ENCODE data around the gene TM7SF2. TPM values are rescaled to one million over a fixed set of nuclear protein-coding genes. Genes with fewer than 3 reads are reported as not detected.

Gene TM7SF2
- total RNA-seq, 1 experiment from 2014 or later = 74.8 TPM

DNA sequence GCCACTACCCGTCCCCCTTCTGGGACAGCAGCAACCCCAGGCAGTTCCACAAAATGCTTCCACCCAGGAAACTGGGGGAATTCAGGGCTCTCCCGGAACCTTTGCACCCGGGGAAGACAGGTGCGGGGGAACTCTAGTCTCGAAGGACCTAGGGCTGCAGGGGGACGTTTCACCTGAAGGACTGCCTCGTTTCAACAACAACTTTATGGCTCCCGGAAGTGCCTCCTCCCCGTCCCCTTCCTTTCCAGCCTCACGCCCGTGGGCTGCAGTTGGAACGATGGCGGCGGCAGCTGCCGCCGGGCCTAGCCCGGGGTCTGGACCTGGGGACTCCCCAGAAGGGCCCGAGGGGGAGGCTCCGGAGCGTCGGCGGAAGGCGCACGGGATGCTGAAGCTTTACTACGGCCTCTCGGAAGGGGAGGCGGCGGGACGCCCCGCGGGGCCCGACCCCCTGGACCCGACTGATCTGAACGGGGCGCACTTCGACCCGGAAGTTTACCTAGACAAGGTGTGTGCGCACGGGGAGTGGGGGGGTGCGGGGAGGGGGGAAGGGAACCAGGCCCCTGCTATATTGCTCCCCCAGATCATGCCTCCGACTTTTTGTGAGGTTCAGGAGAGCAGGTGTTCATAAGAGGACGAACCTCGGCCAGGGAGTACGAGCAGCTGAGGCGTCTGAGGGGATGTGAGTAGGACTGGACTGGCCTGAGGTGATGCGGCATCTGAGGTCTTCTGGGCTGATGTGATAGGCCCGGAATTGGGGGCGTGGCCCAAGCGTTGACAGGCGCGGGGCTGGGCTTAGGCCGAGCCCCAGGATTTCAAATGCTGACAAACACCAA is 15.5 kb upstream of the TM7SF2 start, which contains the start of gene VPS51:
TSS of gene VPS51 (plus strand) at position 241 of the 833 bp plus-strand sequence. CDS start at position 278, 37 bp downstream.
- Histone ChIP-seq H3K27ac (ENCODE audit: insufficient read length, low read depth, low read length) (no peak within 1 kb of the TSS), H2BK12ac (ENCODE audit: insufficient read length, low read depth, low read length) (no peak within 1 kb of the TSS), H4K8ac (replicated peaks; ENCODE audit: insufficient read length, low read depth, low read length) (peak within 1 kb of the TSS; percentile 74), H2AK5ac (ENCODE audit: insufficient read length, low read length) (no peak within 1 kb of the TSS), H2AFZ (ENCODE audit: low read length) (no peak within 1 kb of the TSS), H3K4ac (ENCODE audit: low read depth, low read length) (no peak within 1 kb of the TSS), H2BK5ac (ENCODE audit: insufficient read length, low read length) (no peak within 1 kb of the TSS), H3K9me3 (ENCODE audit: control insufficient read depth, low read depth, low read length) (no peaks in the 10 kb centered on the region), H3K14ac (ENCODE audit: insufficient read depth, low read length) (peak within 1 kb of the TSS; percentile 17; the same call in 1 of the 2 replicates), H3K23me2 (ENCODE audit: insufficient read length, low read depth, low read length, poor library complexity, severe bottlenecking) (no peaks in the 10 kb centered on the region), H4K91ac (ENCODE audit: insufficient read length, low read depth, low read length) (no peak within 1 kb of the TSS), H3K79me1 (ENCODE audit: insufficient read depth, low read depth, low read length, poor library complexity, severe bottlenecking) (peaks cover 4% of the 10 kb centered on the region), H3K4me1 (ENCODE audit: insufficient read depth, low read length) (no peaks in the 10 kb centered on the region), H3K4me2 (ENCODE audit: insufficient read depth, insufficient read length, low read length) (peak within 1 kb of the TSS; percentile 55), H3K27me3 (ENCODE audit: insufficient read depth, low read length) (no peaks in the 10 kb centered on the region), H2BK15ac (ENCODE audit: low read depth, low read length) (no peak within 1 kb of the TSS), H3T11ph (ENCODE audit: low read length) (no peak within 1 kb of the TSS), H3K23ac (ENCODE audit: insufficient read length, low read depth, low read length) (no peak within 1 kb of the TSS), H4K20me1 (ENCODE audit: control insufficient read depth, insufficient read depth, insufficient read length) (no peaks in the 10 kb centered on the region), H3K79me2 (ENCODE audit: insufficient read depth, low read length) (0 out of 2 replicates have a peak, but pooled peaks cover 3% of the 10 kb centered on the region), H3K18ac (ENCODE audit: insufficient read length, low read depth, low read length) (no peak within 1 kb of the TSS), H4K5ac (ENCODE audit: insufficient read length, low read depth, low read length) (peak within 1 kb of the TSS; percentile 97), H3K56ac (ENCODE audit: insufficient read length, low read depth, low read length) (no peak within 1 kb of the TSS), H2BK120ac (ENCODE audit: low read depth, low read length, poor library complexity, severe bottlenecking) (no peak within 1 kb of the TSS), H2BK20ac (ENCODE audit: low read depth, low read length, poor library complexity, severe bottlenecking) (no peak within 1 kb of the TSS), H3K9ac (ENCODE audit: extremely low read depth, insufficient read length, low read length) (peak within 1 kb of the TSS; percentile 66)
- TF ChIP-seq, protein P1, sequence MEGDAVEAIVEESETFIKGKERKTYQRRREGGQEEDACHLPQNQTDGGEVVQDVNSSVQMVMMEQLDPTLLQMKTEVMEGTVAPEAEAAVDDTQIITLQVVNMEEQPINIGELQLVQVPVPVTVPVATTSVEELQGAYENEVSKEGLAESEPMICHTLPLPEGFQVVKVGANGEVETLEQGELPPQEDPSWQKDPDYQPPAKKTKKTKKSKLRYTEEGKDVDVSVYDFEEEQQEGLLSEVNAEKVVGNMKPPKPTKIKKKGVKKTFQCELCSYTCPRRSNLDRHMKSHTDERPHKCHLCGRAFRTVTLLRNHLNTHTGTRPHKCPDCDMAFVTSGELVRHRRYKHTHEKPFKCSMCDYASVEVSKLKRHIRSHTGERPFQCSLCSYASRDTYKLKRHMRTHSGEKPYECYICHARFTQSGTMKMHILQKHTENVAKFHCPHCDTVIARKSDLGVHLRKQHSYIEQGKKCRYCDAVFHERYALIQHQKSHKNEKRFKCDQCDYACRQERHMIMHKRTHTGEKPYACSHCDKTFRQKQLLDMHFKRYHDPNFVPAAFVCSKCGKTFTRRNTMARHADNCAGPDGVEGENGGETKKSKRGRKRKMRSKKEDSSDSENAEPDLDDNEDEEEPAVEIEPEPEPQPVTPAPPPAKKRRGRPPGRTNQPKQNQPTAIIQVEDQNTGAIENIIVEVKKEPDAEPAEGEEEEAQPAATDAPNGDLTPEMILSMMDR (conservative IDR thresholded peaks at IDR 0.05) = no peak
- peak within 1 kb of the TSS; percentile 95 to 96 for H3K4me3 Mint-ChIP-seq
- H3K27me3 Mint-ChIP-seq (ENCODE audit: low read depth) = no peaks in the 10 kb centered on the region
- peaks cover 4 to 10% (median 5%) of the 10 kb centered on the region in 3 experiments; a peak in 5 of 7 replicates for H3K36me3 Mint-ChIP-seq (ENCODE audit: insufficient read depth in 1 of 3, low read depth in 3 of 3)
- no peaks in the 10 kb centered on the region for H3K9me3 Mint-ChIP-seq
- peak; percentile 92 for DNase-seq
- no CpG with 5 or more reads among the region's 52 CpGs for WGBS (ENCODE audit: extremely low coverage, insufficient read length, low lambda C conversion rate)
- peaks cover 8 to 9% of the 10 kb centered on the region in 2 experiments for H3K4me1 Mint-ChIP-seq
- peak within 1 kb of the TSS; percentile 94 to 100 (median 99) for H3K27ac Mint-ChIP-seq
